Measurements from ENCODE around the gene PASK. TPM values are rescaled to one million over a fixed set of nuclear protein-coding genes. Genes with fewer than 3 reads are reported as not detected.

Gene PASK
- total RNA-seq, 1 experiment from 2014 or later: 80.9 TPM

DNA sequence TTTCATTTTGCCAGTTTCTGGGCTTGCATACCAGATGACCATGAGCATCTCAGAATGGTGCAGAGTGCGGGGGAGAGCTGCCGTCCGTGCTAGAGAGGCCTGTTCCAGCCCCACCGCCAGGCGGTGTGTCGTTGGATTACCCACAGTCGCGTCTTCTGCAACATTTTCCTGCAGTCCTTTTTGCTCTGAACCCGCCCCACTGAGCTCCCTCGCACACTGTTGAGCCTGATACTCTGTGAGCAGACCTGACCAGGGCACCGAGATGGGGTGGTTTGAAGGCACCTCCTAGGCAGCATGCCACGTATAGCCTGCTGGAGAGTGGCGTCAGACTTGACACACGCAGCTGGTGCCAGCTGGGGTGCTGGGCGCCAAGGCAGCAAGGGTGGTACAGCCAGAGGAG lies 19.1 kb upstream of the PASK start:
- Mint-ChIP-seq H3K9me3 (peaks cover 18% of the 10 kb centered on the region), H3K27ac (no peak overlapping the region), H3K4me1 (no peaks in the 10 kb centered on the region), H3K36me3 (peaks cover 44% of the 10 kb centered on the region), H3K4me3 (no peak overlapping the region), H3K27me3 (ENCODE audit: low read depth) (no peaks in the 10 kb centered on the region; the same call in 1 of the 2 replicates)
- DNase-seq (ENCODE audit: low spot score) (no peak), ATAC-seq (no peak)
- POLR2A ChIA-PET: no interaction called here
- TF ChIP-seq, protein P1, sequence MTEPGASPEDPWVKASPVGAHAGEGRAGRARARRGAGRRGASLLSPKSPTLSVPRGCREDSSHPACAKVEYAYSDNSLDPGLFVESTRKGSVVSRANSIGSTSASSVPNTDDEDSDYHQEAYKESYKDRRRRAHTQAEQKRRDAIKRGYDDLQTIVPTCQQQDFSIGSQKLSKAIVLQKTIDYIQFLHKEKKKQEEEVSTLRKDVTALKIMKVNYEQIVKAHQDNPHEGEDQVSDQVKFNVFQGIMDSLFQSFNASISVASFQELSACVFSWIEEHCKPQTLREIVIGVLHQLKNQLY (CRISPR knock-in tag; IDR thresholded peaks at IDR 0.05): no peak
- TF ChIP-seq CREM (CRISPR knock-in tag; IDR thresholded peaks at IDR 0.05) (no peak), PRRX2 (CRISPR knock-in tag; IDR thresholded peaks at IDR 0.05) (no peak), CBFB (CRISPR knock-in tag; IDR thresholded peaks at IDR 0.05; ENCODE audit: low read depth) (no peak), MYBL2 (CRISPR knock-in tag; IDR thresholded peaks at IDR 0.05) (no peak), RORB (CRISPR knock-in tag; IDR thresholded peaks at IDR 0.05) (no peak), ZNF671 (CRISPR knock-in tag; IDR thresholded peaks at IDR 0.05) (no peak), SMAD4 (CRISPR knock-in tag; IDR thresholded peaks at IDR 0.05) (no peak), ETV6 (CRISPR knock-in tag; IDR thresholded peaks at IDR 0.05) (no peak)
- TF ChIP-seq, protein P2, sequence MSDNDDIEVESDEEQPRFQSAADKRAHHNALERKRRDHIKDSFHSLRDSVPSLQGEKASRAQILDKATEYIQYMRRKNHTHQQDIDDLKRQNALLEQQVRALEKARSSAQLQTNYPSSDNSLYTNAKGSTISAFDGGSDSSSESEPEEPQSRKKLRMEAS (CRISPR knock-in tag; IDR thresholded peaks at IDR 0.05): no peak
- TF ChIP-seq, protein P3, sequence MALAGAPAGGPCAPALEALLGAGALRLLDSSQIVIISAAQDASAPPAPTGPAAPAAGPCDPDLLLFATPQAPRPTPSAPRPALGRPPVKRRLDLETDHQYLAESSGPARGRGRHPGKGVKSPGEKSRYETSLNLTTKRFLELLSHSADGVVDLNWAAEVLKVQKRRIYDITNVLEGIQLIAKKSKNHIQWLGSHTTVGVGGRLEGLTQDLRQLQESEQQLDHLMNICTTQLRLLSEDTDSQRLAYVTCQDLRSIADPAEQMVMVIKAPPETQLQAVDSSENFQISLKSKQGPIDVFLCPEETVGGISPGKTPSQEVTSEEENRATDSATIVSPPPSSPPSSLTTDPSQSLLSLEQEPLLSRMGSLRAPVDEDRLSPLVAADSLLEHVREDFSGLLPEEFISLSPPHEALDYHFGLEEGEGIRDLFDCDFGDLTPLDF (CRISPR knock-in tag; IDR thresholded peaks at IDR 0.05): no peak
- TF ChIP-seq, protein P4, sequence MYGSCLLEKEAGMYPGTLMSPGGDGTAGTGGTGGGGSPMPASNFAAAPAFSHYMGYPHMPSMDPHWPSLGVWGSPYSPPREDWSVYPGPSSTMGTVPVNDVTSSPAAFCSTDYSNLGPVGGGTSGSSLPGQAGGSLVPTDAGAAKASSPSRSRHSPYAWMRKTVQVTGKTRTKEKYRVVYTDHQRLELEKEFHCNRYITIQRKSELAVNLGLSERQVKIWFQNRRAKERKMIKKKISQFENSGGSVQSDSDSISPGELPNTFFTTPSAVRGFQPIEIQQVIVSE (CRISPR knock-in tag; IDR thresholded peaks at IDR 0.05; ENCODE audit: borderline replicate concordance): no peak
- TF ChIP-seq, protein P5, sequence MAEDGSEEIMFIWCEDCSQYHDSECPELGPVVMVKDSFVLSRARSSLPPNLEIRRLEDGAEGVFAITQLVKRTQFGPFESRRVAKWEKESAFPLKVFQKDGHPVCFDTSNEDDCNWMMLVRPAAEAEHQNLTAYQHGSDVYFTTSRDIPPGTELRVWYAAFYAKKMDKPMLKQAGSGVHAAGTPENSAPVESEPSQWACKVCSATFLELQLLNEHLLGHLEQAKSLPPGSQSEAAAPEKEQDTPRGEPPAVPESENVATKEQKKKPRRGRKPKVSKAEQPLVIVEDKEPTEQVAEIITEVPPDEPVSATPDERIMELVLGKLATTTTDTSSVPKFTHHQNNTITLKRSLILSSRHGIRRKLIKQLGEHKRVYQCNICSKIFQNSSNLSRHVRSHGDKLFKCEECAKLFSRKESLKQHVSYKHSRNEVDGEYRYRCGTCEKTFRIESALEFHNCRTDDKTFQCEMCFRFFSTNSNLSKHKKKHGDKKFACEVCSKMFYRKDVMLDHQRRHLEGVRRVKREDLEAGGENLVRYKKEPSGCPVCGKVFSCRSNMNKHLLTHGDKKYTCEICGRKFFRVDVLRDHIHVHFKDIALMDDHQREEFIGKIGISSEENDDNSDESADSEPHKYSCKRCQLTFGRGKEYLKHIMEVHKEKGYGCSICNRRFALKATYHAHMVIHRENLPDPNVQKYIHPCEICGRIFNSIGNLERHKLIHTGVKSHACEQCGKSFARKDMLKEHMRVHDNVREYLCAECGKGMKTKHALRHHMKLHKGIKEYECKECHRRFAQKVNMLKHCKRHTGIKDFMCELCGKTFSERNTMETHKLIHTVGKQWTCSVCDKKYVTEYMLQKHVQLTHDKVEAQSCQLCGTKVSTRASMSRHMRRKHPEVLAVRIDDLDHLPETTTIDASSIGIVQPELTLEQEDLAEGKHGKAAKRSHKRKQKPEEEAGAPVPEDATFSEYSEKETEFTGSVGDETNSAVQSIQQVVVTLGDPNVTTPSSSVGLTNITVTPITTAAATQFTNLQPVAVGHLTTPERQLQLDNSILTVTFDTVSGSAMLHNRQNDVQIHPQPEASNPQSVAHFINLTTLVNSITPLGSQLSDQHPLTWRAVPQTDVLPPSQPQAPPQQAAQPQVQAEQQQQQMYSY (CRISPR knock-in tag; IDR thresholded peaks at IDR 0.05): no peak
- CTCF ChIA-PET: interaction anchor here (0.7 kb wide), 1 partner anchor 36 kb away, joined by 3 read pairs; no protein-coding TSS in a partner anchor

DNA sequence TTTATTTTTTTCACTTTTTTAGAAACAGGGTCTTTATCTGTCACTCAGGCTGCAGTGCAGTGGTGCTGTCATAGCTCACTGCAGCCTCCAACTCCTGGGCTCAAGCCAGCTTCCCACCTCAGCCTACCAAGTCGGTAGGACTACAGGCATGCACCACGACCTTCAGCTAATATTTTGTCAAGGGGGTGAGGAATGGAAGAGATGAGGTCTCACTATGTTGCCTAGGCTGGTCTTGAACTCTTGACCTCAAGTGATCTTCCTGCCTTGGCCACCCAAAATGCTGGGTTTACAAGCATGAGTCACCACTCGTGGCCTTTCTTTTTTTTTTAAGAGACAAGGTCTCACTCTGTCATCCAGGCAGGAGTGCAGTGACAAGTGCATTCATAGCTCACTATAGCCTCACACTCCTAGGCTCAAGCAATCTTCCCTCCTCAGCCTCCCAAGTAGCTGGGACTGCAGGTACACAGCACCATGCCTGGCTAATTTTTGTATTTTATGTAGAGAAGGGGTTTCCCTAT lies 14.4 kb upstream of the PASK start:
- H3K4me1 Mint-ChIP-seq: no peaks in the 10 kb centered on the region
- no peaks in the 10 kb centered on the region for H3K9me3 Mint-ChIP-seq
- no peak overlapping the region for H3K27ac Mint-ChIP-seq
- DNase-seq (ENCODE audit: low spot score) (no peak), ATAC-seq (no peak)
- H3K36me3 Mint-ChIP-seq: peaks cover 14% of the 10 kb centered on the region
- H3K4me3 Mint-ChIP-seq: no peak overlapping the region
- POLR2A ChIA-PET: no interaction called here
- CTCF ChIA-PET: interaction anchor here (0.6 kb wide), 1 partner anchor 33 kb away, joined by 3 read pairs; no protein-coding TSS in a partner anchor
- no peaks in the 10 kb centered on the region for H3K27me3 Mint-ChIP-seq (ENCODE audit: low read depth)
- TF ChIP-seq FOXJ3 (CRISPR knock-in tag; IDR thresholded peaks at IDR 0.05; ENCODE audit: borderline replicate concordance) (no peak), TEAD4 (CRISPR knock-in tag; IDR thresholded peaks at IDR 0.05) (no peak), CREM (CRISPR knock-in tag; IDR thresholded peaks at IDR 0.05) (no peak)
- TF ChIP-seq, protein P6, sequence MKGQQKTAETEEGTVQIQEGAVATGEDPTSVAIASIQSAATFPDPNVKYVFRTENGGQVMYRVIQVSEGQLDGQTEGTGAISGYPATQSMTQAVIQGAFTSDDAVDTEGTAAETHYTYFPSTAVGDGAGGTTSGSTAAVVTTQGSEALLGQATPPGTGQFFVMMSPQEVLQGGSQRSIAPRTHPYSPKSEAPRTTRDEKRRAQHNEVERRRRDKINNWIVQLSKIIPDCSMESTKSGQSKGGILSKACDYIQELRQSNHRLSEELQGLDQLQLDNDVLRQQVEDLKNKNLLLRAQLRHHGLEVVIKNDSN (CRISPR knock-in tag; IDR thresholded peaks at IDR 0.05): no peak
